WTC11 (cell line): Measurements from ENCODE around the gene AMOTL1. TPM values are rescaled to one million over a fixed set of nuclear protein-coding genes. Genes with fewer than 3 reads are reported as not detected.

Experiments used
- ATAC-seq: fragments of 200-7000 bp; cut with Tn5 transposase; 2 replicates; pipeline ENCODE4 v1.10.0; 2021; ENCODE audit warnings: mild to moderate bottlenecking, moderate library complexity
- CTCF ChIA-PET: fragments of 300-600 bp; sonication (Branson Sonifier 250); formaldehyde crosslinking; loops from one replicate; lab custom pipeline; 2021; ENCODE audit warnings: antibody characterized with exemption; lab: Charles Lee
- POLR2A ChIA-PET: fragments of 350-600 bp; sonication (Branson Sonifier 250); formaldehyde crosslinking; loops from one replicate; lab custom pipeline; 2021; ENCODE audit warnings: antibody characterized with exemption; lab: Charles Lee
- DNase-seq: peaks from one replicate; pipeline ENCODE4 v3.0.0; 2021; ENCODE audit warnings: low spot score
- H3K27ac Mint-ChIP-seq: 2 replicates; pipeline ENCODE4 v1.8.0; 2021; ENCODE audit warnings: mixed read lengths
- H3K27me3 Mint-ChIP-seq: 2 replicates; pipeline ENCODE4 v1.8.0; 2021; ENCODE audit warnings: low read depth, mild to moderate bottlenecking, moderate library complexity, mixed read lengths
- H3K36me3 Mint-ChIP-seq: 2 replicates; pipeline ENCODE4 v1.8.0; 2021; ENCODE audit warnings: mixed read lengths
- H3K4me1 Mint-ChIP-seq: 2 replicates; pipeline ENCODE4 v1.8.0; 2022; ENCODE audit warnings: mixed read lengths
- H3K4me3 Mint-ChIP-seq: 2 replicates; pipeline ENCODE4 v1.8.0; 2021; ENCODE audit warnings: mild to moderate bottlenecking, moderate library complexity, mixed read lengths
- H3K9me3 Mint-ChIP-seq: 2 replicates; pipeline ENCODE4 v1.8.0; 2021; ENCODE audit warnings: mixed read lengths
- CREB1 ChIP-seq: sonication (generic); formaldehyde crosslinking; IDR thresholded peaks from 2 replicates; pipeline ENCODE4 v1.8.0; 2023; ENCODE audit warnings: mild to moderate bottlenecking, missing genetic modification reagents
- FOXK1 ChIP-seq: sonication (generic); formaldehyde crosslinking; IDR thresholded peaks from 2 replicates; pipeline ENCODE4 v1.8.0; 2022; ENCODE audit warnings: mild to moderate bottlenecking, moderate library complexity, missing genetic modification reagents
- GRHL2 ChIP-seq: fragments of 250-450 bp; sonication (Bioruptor Pico); IDR thresholded peaks from 2 replicates; pipeline ENCODE4 v1.8.0; 2022; ENCODE audit warnings: mild to moderate bottlenecking, moderate library complexity; ENCODE audit not compliant: insufficient replicate concordance, severe bottlenecking
- HMGA2 ChIP-seq: fragments of 250-450 bp; sonication (Bioruptor Pico); IDR thresholded peaks from 2 replicates; pipeline ENCODE4 v1.4.0; 2021; ENCODE audit warnings: mild to moderate bottlenecking, moderate library complexity
- HMGXB4 ChIP-seq: sonication (generic); formaldehyde crosslinking; IDR thresholded peaks from 2 replicates; pipeline ENCODE4 v1.8.1; 2023; ENCODE audit warnings: mild to moderate bottlenecking, moderate library complexity, missing genetic modification reagents
- IRF1 ChIP-seq: sonication (generic); formaldehyde crosslinking; IDR thresholded peaks from 2 replicates; pipeline ENCODE4 v1.8.0; 2023; ENCODE audit warnings: missing genetic modification reagents
- MXD4 ChIP-seq: fragments of 250-450 bp; sonication (Bioruptor Pico); IDR thresholded peaks from 2 replicates; pipeline ENCODE4 v1.8.0; 2021; ENCODE audit warnings: mild to moderate bottlenecking, moderate library complexity, borderline replicate concordance
- MYBL2 ChIP-seq: sonication (generic); formaldehyde crosslinking; IDR thresholded peaks from 2 replicates; pipeline ENCODE4 v1.8.1; 2023; ENCODE audit warnings: mild to moderate bottlenecking, moderate library complexity, missing genetic modification reagents
- NFATC4 ChIP-seq: fragments of 250-450 bp; sonication (Bioruptor Pico); IDR thresholded peaks from 2 replicates; pipeline ENCODE4 v1.9.0; 2021; ENCODE audit warnings: mild to moderate bottlenecking
- NFE2L1 ChIP-seq: sonication (generic); formaldehyde crosslinking; IDR thresholded peaks from 2 replicates; pipeline ENCODE4 v1.8.1; 2023; ENCODE audit warnings: missing genetic modification reagents
- NR1H2 ChIP-seq: sonication (generic); formaldehyde crosslinking; IDR thresholded peaks from 2 replicates; pipeline ENCODE4 v1.9.0; 2021; ENCODE audit warnings: mild to moderate bottlenecking, moderate library complexity, missing genetic modification reagents
- NR2C2 ChIP-seq: sonication (generic); formaldehyde crosslinking; IDR thresholded peaks from 2 replicates; pipeline ENCODE4 v1.8.0; 2022; ENCODE audit warnings: mild to moderate bottlenecking, missing genetic modification reagents
- PREB ChIP-seq: sonication (generic); formaldehyde crosslinking; IDR thresholded peaks from 2 replicates; pipeline ENCODE4 v1.8.1; 2022; ENCODE audit warnings: mild to moderate bottlenecking, missing genetic modification reagents, moderate library complexity, borderline replicate concordance
- PRRX2 ChIP-seq: fragments of 250-450 bp; sonication (Bioruptor Pico); IDR thresholded peaks from 2 replicates; pipeline ENCODE4 v1.8.0; 2021; ENCODE audit warnings: mild to moderate bottlenecking
- SMAD4 ChIP-seq: sonication (generic); formaldehyde crosslinking; IDR thresholded peaks from 2 replicates; pipeline ENCODE4 v1.8.0; 2022; ENCODE audit warnings: mild to moderate bottlenecking, missing genetic modification reagents
- TP53 ChIP-seq: sonication (generic); formaldehyde crosslinking; IDR thresholded peaks from 2 replicates; pipeline ENCODE4 v1.8.1; 2023; ENCODE audit warnings: mild to moderate bottlenecking, missing genetic modification reagents
- ZNF121 ChIP-seq: sonication (generic); formaldehyde crosslinking; IDR thresholded peaks from 2 replicates; pipeline ENCODE4 v1.8.0; 2023; ENCODE audit warnings: missing genetic modification reagents
- ZNF219 ChIP-seq: sonication (generic); formaldehyde crosslinking; IDR thresholded peaks from 2 replicates; pipeline ENCODE4 v1.8.0; 2023; ENCODE audit warnings: missing genetic modification reagents, mild to moderate bottlenecking, borderline replicate concordance
- ZNF532 ChIP-seq: fragments of 250-450 bp; sonication (Bioruptor Pico); IDR thresholded peaks from 2 replicates; pipeline ENCODE4 v1.9.0; 2021; ENCODE audit warnings: mild to moderate bottlenecking, borderline replicate concordance
- total RNA-seq: library from RNA; stranded (reverse); gene quantifications from 3 replicates; pipeline ENCODE4 v1.2.3, GENCODE V29; 2021

The AMOTL1 gene
- total RNA-seq, 1 experiment from 2014 or later: 39.8 TPM

GRCh38 chr11:94907226-94907625 lies 139.1 kb downstream of the AMOTL1 start:
- ChIA-PET POLR2A (no interaction called here), CTCF (no interaction called here)
- no peak overlapping the region for H3K4me3 Mint-ChIP-seq
- H3K27ac Mint-ChIP-seq: no peak overlapping the region
- no peaks in the 10 kb centered on the region for H3K27me3 Mint-ChIP-seq
- H3K36me3 Mint-ChIP-seq: no peaks in the 10 kb centered on the region
- TF ChIP-seq NFATC4 (CRISPR knock-in tag): no peak
- TF ChIP-seq NFE2L1 (CRISPR knock-in tag): no peak
- TF ChIP-seq HMGA2 (CRISPR knock-in tag): no peak
- no peak for TF ChIP-seq GRHL2 (CRISPR knock-in tag)
- TF ChIP-seq ZNF121: no peak
- no peak for TF ChIP-seq ZNF219 (CRISPR knock-in tag)
- no peak for TF ChIP-seq MYBL2
- no peak for TF ChIP-seq FOXK1
- no peak for TF ChIP-seq SMAD4 (CRISPR knock-in tag)
- no peak for TF ChIP-seq PREB (CRISPR knock-in tag)
- no peak for TF ChIP-seq ZNF532 (CRISPR knock-in tag)
- TF ChIP-seq HMGXB4 (CRISPR knock-in tag): no peak
- DNase-seq: no peak
- no peaks in the 10 kb centered on the region for H3K4me1 Mint-ChIP-seq
- H3K9me3 Mint-ChIP-seq: peaks cover 15% of the 10 kb centered on the region
- no peak for ATAC-seq

- no peak for DNase-seq
These were observed 141.2 kb downstream of the AMOTL1 start for GRCh38 chr11:94909371-94909820.

GRCh38 chr11:94910270-94910669 lies 142.1 kb downstream of the AMOTL1 start:
- no peak overlapping the region for H3K27ac Mint-ChIP-seq
- DNase-seq: no peak
- TF ChIP-seq CREB1 (CRISPR knock-in tag): no peak
- no peak for TF ChIP-seq IRF1 (CRISPR knock-in tag)
- TF ChIP-seq NR1H2 (CRISPR knock-in tag): no peak
- TF ChIP-seq HMGXB4 (CRISPR knock-in tag): no peak
- no peak for TF ChIP-seq MXD4 (CRISPR knock-in tag)
- TF ChIP-seq TP53 (CRISPR knock-in tag): no peak
- no peak for TF ChIP-seq PRRX2 (CRISPR knock-in tag)
- no peak for TF ChIP-seq NR2C2 (CRISPR knock-in tag)
- TF ChIP-seq, all 79 proteins: peak for 0
- ChIA-PET CTCF (interaction anchor here (0.5 to 1.2 kb wide), 2 partner anchors 12 to 287 kb away, joined by 3 to 6 read pairs; no protein-coding TSS in a partner anchor), POLR2A (no interaction called here)
- Mint-ChIP-seq H3K36me3 (no peaks in the 10 kb centered on the region), H3K4me3 (no peak overlapping the region), H3K9me3 (peaks cover 12% of the 10 kb centered on the region), H3K4me1 (peaks cover 2% of the 10 kb centered on the region; the same call in 1 of the 2 replicates), H3K27me3 (peaks cover 3% of the 10 kb centered on the region)
- ATAC-seq: no peak

More at GRCh38 chr11:94909371-94909820, 141.2 kb downstream of the AMOTL1 start:
- Mint-ChIP-seq H3K9me3 (peaks cover 14% of the 10 kb centered on the region), H3K4me1 (peaks cover 2% of the 10 kb centered on the region; the same call in 1 of the 2 replicates), H3K36me3 (no peaks in the 10 kb centered on the region), H3K27me3 (peaks cover 3% of the 10 kb centered on the region), H3K4me3 (no peak overlapping the region), H3K27ac (no peak overlapping the region)
- TF ChIP-seq PRRX2 (CRISPR knock-in tag): no peak
- no peak for ATAC-seq
- ChIA-PET CTCF (interaction anchor here (1.2 kb wide), 1 partner anchor 12 kb away, joined by 6 read pairs; no protein-coding TSS in a partner anchor), POLR2A (no interaction called here)
